H1 (cell line): ENCODE data around the gene ELMO1. TPM values are rescaled to one million over a fixed set of nuclear protein-coding genes. Genes with fewer than 3 reads are reported as not detected.
A peak's percentile ranks its signal among the peaks of the same experiment; 100 is the strongest.

Experiments used
- CTCF ChIA-PET: fragments of 300-600 bp; sonication (Branson Sonifier 250); formaldehyde crosslinking; loops from one replicate; lab custom pipeline; 2021; ENCODE audit not compliant: partially characterized antibody; lab: Charles Lee
- POLR2A ChIA-PET: fragments of 300-600 bp; sonication (Branson Sonifier 250); formaldehyde crosslinking; loops from one replicate; lab custom pipeline; 2021; ENCODE audit warnings: inconsistent platforms; ENCODE audit not compliant: partially characterized antibody; lab: Charles Lee
- DNase-seq, 2 experiments: peaks; one replicate each; pipeline versions ENCODE4 v3.0.0 to v3.0.0-alpha.2; 2010 to 2022; ENCODE audit warnings: low spot score in 2 of 2, low read depth in 1 of 2, mixed read lengths in 1 of 2
- FAIRE-seq: peaks from 2 replicates; lab custom pipeline; 2011; peaks lifted over from hg19 to GRCh38; lab: Jason Lieb, UNC
- H2AFZ ChIP-seq: 2 replicates; pipeline ENCODE4 v1.8.1; 2012; ENCODE audit warnings: low read length, inconsistent platforms
- H2AK5ac ChIP-seq: 2 replicates; pipeline ENCODE4 v1.6.1; 2013; ENCODE audit warnings: low read depth, low read length
- H2BK120ac ChIP-seq: replicated peaks from 2 replicates; pipeline ENCODE3; 2013; ENCODE audit warnings: low read depth, low read length, inconsistent platforms
- H2BK12ac ChIP-seq: 2 replicates; pipeline ENCODE4 v1.6.1; 2013; ENCODE audit warnings: low read depth, low read length
- H2BK15ac ChIP-seq: 2 replicates; pipeline ENCODE4 v1.6.1; 2013; ENCODE audit warnings: low read length
- H2BK20ac ChIP-seq: 2 replicates; pipeline ENCODE4 v1.6.1; 2013; ENCODE audit warnings: low read length
- H2BK5ac ChIP-seq: 2 replicates; pipeline ENCODE4 v1.6.1; 2013; ENCODE audit warnings: low read depth, low read length
- H3K14ac ChIP-seq: 2 replicates; pipeline ENCODE4 v1.6.1; 2013; ENCODE audit warnings: inconsistent platforms; ENCODE audit not compliant: insufficient read length
- H3K18ac ChIP-seq: 2 replicates; pipeline ENCODE4 v1.6.1; 2013; ENCODE audit warnings: low read length; ENCODE audit errors: extremely low read depth
- H3K23ac ChIP-seq: 2 replicates; pipeline ENCODE4 v1.6.1; 2013; ENCODE audit warnings: inconsistent platforms; ENCODE audit not compliant: insufficient read length
- H3K23me2 ChIP-seq: 2 replicates; pipeline ENCODE4 v1.6.1; 2013; ENCODE audit warnings: low read depth, low read length
- H3K27ac ChIP-seq: 2 replicates; pipeline ENCODE4 v1.6.1; 2011; ENCODE audit warnings: low read depth, low read length, inconsistent platforms
- H3K27me3 ChIP-seq, 4 experiments: replicated peaks in 1 of 4; 1 replicate in 1 of 4; 2 replicates in 3 of 4; pipeline versions ENCODE4 v1.6.1 to v1.8.1; 2011 to 2013; ENCODE audit warnings: low read length in 3 of 4, mild to moderate bottlenecking in 3 of 4, inconsistent platforms in 2 of 4, mixed read lengths in 2 of 4, moderate library complexity in 1 of 4; ENCODE audit not compliant: control insufficient read depth in 3 of 4, insufficient read depth in 3 of 4; ENCODE audit errors: extremely low read depth in 1 of 4
- H3K36me3 ChIP-seq, 4 experiments: 2 replicates each; pipeline versions ENCODE4 v1.6.1 to v1.8.1; 2011 to 2013; ENCODE audit warnings: mild to moderate bottlenecking in 4 of 4, low read length in 3 of 4, moderate library complexity in 2 of 4, control low read depth in 1 of 4, inconsistent platforms in 1 of 4; ENCODE audit not compliant: insufficient read depth in 4 of 4, control insufficient read depth in 2 of 4
- H3K4ac ChIP-seq: replicated peaks from 2 replicates; pipeline ENCODE3; 2013; ENCODE audit warnings: low read length, low read depth, mixed read lengths, inconsistent platforms; ENCODE audit not compliant: insufficient read length
- H3K4me1 ChIP-seq, 4 experiments: replicated peaks in 1 of 4; 1 replicate in 1 of 4; 2 replicates in 3 of 4; pipeline versions ENCODE4 v1.6.1 to v1.8.1; 2011 to 2013; ENCODE audit warnings: low read length in 3 of 4, inconsistent platforms in 2 of 4, mixed read lengths in 1 of 4; ENCODE audit not compliant: insufficient read depth in 4 of 4, control insufficient read depth in 3 of 4
- H3K4me2 ChIP-seq, 2 experiments: 2 replicates each; pipeline versions ENCODE4 v1.6.1 to v1.8.1; 2011 to 2013; ENCODE audit warnings: low read depth in 2 of 2, low read length in 2 of 2, control low read depth in 1 of 2, inconsistent platforms in 1 of 2, mild to moderate bottlenecking in 1 of 2; ENCODE audit not compliant: insufficient read depth in 1 of 2
- H3K4me3 ChIP-seq, 4 experiments: fragments of 200-600, 300-600 bp in 1 of 4; sonication (generic), shearing (Covaris generic), sonication (Bioruptor Twin) in 1 of 4; 2 replicates each; pipeline versions ENCODE4 v1.5.1 to v1.8.1; 2011 to 2016; ENCODE audit warnings: low read length in 4 of 4, low read depth in 3 of 4, control low read depth in 2 of 4, inconsistent platforms in 2 of 4, mild to moderate bottlenecking in 2 of 4, mixed read lengths in 1 of 4, moderate library complexity in 1 of 4; ENCODE audit not compliant: insufficient read depth in 2 of 4; ENCODE audit errors: extremely low read depth in 1 of 4
- H3K56ac ChIP-seq: replicated peaks from 2 replicates; pipeline ENCODE3; 2013; ENCODE audit warnings: low read depth, mild to moderate bottlenecking, mixed read lengths, low read length, inconsistent platforms; ENCODE audit not compliant: insufficient read length
- H3K79me1 ChIP-seq: 2 replicates; pipeline ENCODE4 v1.6.1; 2013; ENCODE audit warnings: low read depth, low read length, control low read depth
- H3K79me2 ChIP-seq, 2 experiments: 2 replicates each; pipeline versions ENCODE4 v1.6.1 to v1.8.1; 2012 to 2013; ENCODE audit warnings: low read length in 2 of 2, mild to moderate bottlenecking in 2 of 2, inconsistent platforms in 1 of 2; ENCODE audit not compliant: insufficient read depth in 2 of 2, control insufficient read depth in 1 of 2
- H3K9ac ChIP-seq, 4 experiments: replicated peaks in 1 of 4; 1 replicate in 1 of 4; 2 replicates in 3 of 4; pipeline versions ENCODE4 v1.6.1 to v1.8.1; 2011 to 2013; ENCODE audit warnings: low read depth in 3 of 4, low read length in 3 of 4, control low read depth in 2 of 4, mild to moderate bottlenecking in 2 of 4, moderate library complexity in 2 of 4, inconsistent platforms in 1 of 4; ENCODE audit errors: extremely low read depth in 1 of 4
- H3K9me3 ChIP-seq, 2 experiments: 2 replicates each; pipeline versions ENCODE4 v1.6.1 to v1.8.1; 2012 to 2013; ENCODE audit warnings: mild to moderate bottlenecking in 2 of 2, moderate library complexity in 2 of 2, control low read depth in 1 of 2, inconsistent platforms in 1 of 2, low read depth in 1 of 2, low read length in 1 of 2, mixed read lengths in 1 of 2; ENCODE audit not compliant: insufficient read depth in 2 of 2
- H4K20me1 ChIP-seq, 2 experiments: replicated peaks in 1 of 2; 2 replicates each; pipeline versions ENCODE3 to v1.8.1; 2011 to 2013; ENCODE audit warnings: inconsistent platforms in 2 of 2, low read length in 2 of 2, mild to moderate bottlenecking in 1 of 2; ENCODE audit not compliant: insufficient read depth in 2 of 2, control insufficient read depth in 1 of 2
- H4K5ac ChIP-seq: 2 replicates; pipeline ENCODE4 v1.6.1; 2013; ENCODE audit warnings: low read length, low read depth, mixed read lengths, inconsistent platforms; ENCODE audit not compliant: insufficient read length
- H4K8ac ChIP-seq: 2 replicates; pipeline ENCODE4 v1.8.0; 2013; ENCODE audit warnings: mild to moderate bottlenecking, moderate library complexity, low read length, inconsistent platforms; ENCODE audit not compliant: insufficient read depth; ENCODE audit errors: extremely low read depth
- H4K91ac ChIP-seq: replicated peaks from 2 replicates; pipeline ENCODE3; 2013; ENCODE audit warnings: low read length, mixed read lengths, inconsistent platforms; ENCODE audit not compliant: insufficient read length
- BACH1 ChIP-seq: IDR thresholded peaks from 2 replicates; pipeline ENCODE4 v1.6.1; 2012; ENCODE audit warnings: low read length, improper control_type of control experiment
- CBX5 ChIP-seq: fragments of 300-800, 300-1000 bp; sonication (generic); IDR thresholded peaks from 2 replicates; pipeline ENCODE4 v1.7.1; 2016; ENCODE audit warnings: antibody characterized with exemption, low read length, low read depth
- CEBPB ChIP-seq: IDR thresholded peaks from 2 replicates; pipeline ENCODE4 v1.6.1; 2012; ENCODE audit warnings: low read depth, low read length
- CREB1 ChIP-seq: IDR thresholded peaks from 2 replicates; pipeline ENCODE4 v1.6.1; 2012; ENCODE audit warnings: inconsistent platforms
- FOSL1 ChIP-seq: IDR thresholded peaks from 2 replicates; pipeline ENCODE4 v1.6.1; 2011; ENCODE audit warnings: mild to moderate bottlenecking, low read depth, low read length, moderate library complexity; ENCODE audit not compliant: insufficient read depth
- POLR2A ChIP-seq, 2 experiments: IDR thresholded peaks; 1 replicate in 1 of 2; 2 replicates in 1 of 2; pipeline ENCODE4 v1.6.1; 2011; ENCODE audit warnings: low read depth in 2 of 2, low read length in 2 of 2, mild to moderate bottlenecking in 2 of 2; ENCODE audit errors: control extremely low read depth in 1 of 2
- RFX5 ChIP-seq: IDR thresholded peaks from 2 replicates; pipeline ENCODE4 v1.6.1; 2011; ENCODE audit warnings: low read depth, low read length, improper control_type of control experiment, borderline replicate concordance
- ZNF274 ChIP-seq: IDR thresholded peaks from 2 replicates; pipeline ENCODE4 v1.7.0; 2012; ENCODE audit warnings: low read length, borderline replicate concordance; ENCODE audit errors: extremely low read depth
- WGBS, 2 experiments: shearing (Covaris generic) in 1 of 2; methylation state at CpG; one replicate each; pipeline versions ENCODE4 v1.1.6 to v1.1.7; 2013 to 2015; ENCODE audit warnings: low lambda C conversion rate in 2 of 2, mixed read lengths in 2 of 2, inconsistent platforms in 1 of 2, low coverage in 1 of 2, missing lambda C conversion rate in 1 of 2; ENCODE audit not compliant: insufficient replicate concordance in 2 of 2, insufficient coverage in 1 of 2, insufficient read length in 1 of 2; ENCODE audit errors: extremely low coverage in 1 of 2, missing lambda C conversion rate in 1 of 2; 5-methylcytosine and 5-hydroxymethylcytosine counted together
- polyA plus RNA-seq, 7 experiments: library from polyadenylated mRNA; depleted of rRNA in 3 of 7; stranded (reverse) in 5 of 7; unstranded in 2 of 7; fragments of >200 nt in 5 of 7; fragments of 200-250 nt in 2 of 7; gene quantifications; 1 replicate in 5 of 7; 2 replicates in 1 of 7; 4 replicates in 1 of 7; pipeline versions ENCODE4 v1.2.1 to v1.2.3, GENCODE V29; 2011 to 2013; ENCODE audit warnings: missing spikeins in 2 of 7, mixed read lengths in 2 of 7
- total RNA-seq: library from RNA; stranded (reverse); fragmentation: NEBNext Ultra II Directional; extraction: Animal tissue kit (Norgen Biotek cat#: 25700); gene quantifications from 2 replicates; pipeline ENCODE4 v1.2.1, GENCODE V29; 2021

ELMO1 gene
- total and polyA plus RNA-seq, 2 of the 8 experiments (the other 6 are each of a cell fraction or from before 2014, with no cell fraction given): 18.4 to 21.0 TPM

GRCh38 chr7:37484426-37485073 lies 35.9 kb upstream of the ELMO1 start:
- no peaks in the 10 kb centered on the region for H3K9me3 ChIP-seq
- H3K27me3 ChIP-seq: no peaks in the 10 kb centered on the region; a peak in 1 of 7 replicates
- no peak for TF ChIP-seq CEBPB
- TF ChIP-seq ZNF274: no peak
- TF ChIP-seq CREB1: no peak
- TF ChIP-seq CBX5: no peak
- no peak for TF ChIP-seq POLR2A (IDR thresholded peaks at IDR 0.05; ENCODE audit: control extremely low read depth in 1 of 2, low read depth in 2 of 2, low read length in 2 of 2)
- TF ChIP-seq BACH1: no peak
- TF ChIP-seq FOSL1: no peak
- no peak for TF ChIP-seq RFX5
- H3K9ac ChIP-seq: no peak overlapping the region
- no peak overlapping the region for H3K14ac ChIP-seq
- no peak for DNase-seq
- H3K36me3 ChIP-seq: no peaks in the 10 kb centered on the region
- H2AK5ac ChIP-seq: no peak overlapping the region
- ChIA-PET CTCF (interaction anchor here (0.8 to 2.9 kb wide), 6 partner anchors 9 to 200 kb away, joined by 3 to 9 read pairs (median 4); partner anchors contain the start of gene ELMO1), POLR2A (no interaction called here)
- H3K27ac ChIP-seq: no peak overlapping the region
- no peak overlapping the region for H4K8ac ChIP-seq
- H4K91ac ChIP-seq: no peak overlapping the region
- H3K79me1 ChIP-seq: no peaks in the 10 kb centered on the region
- no peak overlapping the region for H3K56ac ChIP-seq
- no peak for FAIRE-seq
- H3K23me2 ChIP-seq: no peaks in the 10 kb centered on the region
- no peak overlapping the region for H2BK120ac ChIP-seq
- H3K4ac ChIP-seq: no peak overlapping the region
- H2BK5ac ChIP-seq: no peak overlapping the region
- H3K4me3 ChIP-seq: no peak overlapping the region
- no peak overlapping the region for H4K5ac ChIP-seq
- no peak overlapping the region for H2AFZ ChIP-seq
- no peak overlapping the region for H3K4me2 ChIP-seq
- no peaks in the 10 kb centered on the region for H4K20me1 ChIP-seq
- H2BK12ac ChIP-seq: no peak overlapping the region
- H3K23ac ChIP-seq: no peak overlapping the region
- H3K18ac ChIP-seq: no peak overlapping the region
- H2BK20ac ChIP-seq: 0 out of 2 replicates have a peak overlapping the region, but pooled peaks have one; percentile 19
- WGBS, 2 experiments: 79% methylated on average over 6 of the region's 6 CpGs; no CpG with 5 or more reads in 1 of the 2 experiments
- H3K4me1 ChIP-seq: peaks cover 2 to 15% (median 6%) of the 10 kb centered on the region in 4 experiments; a peak in 4 of 7 replicates
- H3K79me2 ChIP-seq: no peaks in the 10 kb centered on the region
- no peak overlapping the region for H2BK15ac ChIP-seq
